ENCODE data around the gene AGPS.
"Not testable (repeated sequence)": the region's sequence is repeated elsewhere in the genome, so short reads cannot be mapped to it uniquely, and the experiment has no call there.

Gene AGPS

GRCh38 chr2:177391822-177392372 lies 676 bp upstream of the AGPS start:
- no peak for DNase-seq

GRCh38 chr2:177393203-177393755 lies 706 bp downstream of the AGPS start:
- peak; percentile 3 for DNase-seq

- DNase-seq, result no peak
Observed at GRCh38 chr2:177393824-177394593, 1.4 kb downstream of the AGPS start.

GRCh38 chr2:177394594-177394973 lies 2.0 kb downstream of the AGPS start:
- no peak for DNase-seq

GRCh38 chr2:177395351-177396065 lies 2.9 kb downstream of the AGPS start:
- no peak for DNase-seq

GRCh38 chr2:177396703-177397460 lies 4.3 kb downstream of the AGPS start:
- DNase-seq, result no peak

GRCh38 chr2:177397481-177398289 lies 5.1 kb downstream of the AGPS start:
- DNase-seq, result no peak

- no peak for DNase-seq
Observed at GRCh38 chr2:177398290-177398683, 5.7 kb downstream of the AGPS start.

GRCh38 chr2:177398791-177399190 lies 6.2 kb downstream of the AGPS start:
- no peak for DNase-seq

- DNase-seq, result no peak
Observed at GRCh38 chr2:177399376-177399775, 6.8 kb downstream of the AGPS start.

GRCh38 chr2:177400337-177400923 lies 7.9 kb downstream of the AGPS start:
- no peak for DNase-seq

GRCh38 chr2:177402096-177402495 lies 9.5 kb downstream of the AGPS start:
- DNase-seq, result no peak

- DNase-seq, result no peak
Observed at GRCh38 chr2:177403838-177404237, 11.3 kb downstream of the AGPS start.

- DNase-seq, result no peak
Observed at GRCh38 chr2:177404243-177404642, 11.7 kb downstream of the AGPS start.

- DNase-seq, result no peak
Observed at GRCh38 chr2:177405029-177405692, 12.6 kb downstream of the AGPS start.

- DNase-seq, result no peak
Observed at GRCh38 chr2:177406182-177406581, 13.6 kb downstream of the AGPS start.

GRCh38 chr2:177407031-177407430 lies 14.5 kb downstream of the AGPS start:
- no peak for DNase-seq

- DNase-seq, result not testable (repeated sequence)
Observed at GRCh38 chr2:177410629-177411028, 18.1 kb downstream of the AGPS start.

GRCh38 chr2:177413703-177414102 lies 21.1 kb downstream of the AGPS start:
- DNase-seq, result no peak

- no peak for DNase-seq
Observed at GRCh38 chr2:177419274-177419673, 26.7 kb downstream of the AGPS start.

GRCh38 chr2:177422271-177422670 lies 29.7 kb downstream of the AGPS start:
- DNase-seq, result no peak

Data from stimulated activated CD4-positive, alpha-beta T cell treated with anti-CD3 and anti-CD28 coated beads, Interleukin-4, amount 100 ng/mL, for 1 hour (primary cell).